HepG2 (cell line): ENCODE measurements around the gene PDZD7. TPM values are rescaled to one million over a fixed set of nuclear protein-coding genes. Genes with fewer than 3 reads are reported as not detected.
A peak's percentile ranks its signal among the peaks of the same experiment; 100 is the strongest.

Source experiments
- BHLHE40 ChIP-seq: IDR thresholded peaks from 2 replicates; pipeline ENCODE4 v1.6.1; 2011; ENCODE audit warnings: low read length, improper control_type of control experiment
- CSRNP1 ChIP-seq: sonication (generic); formaldehyde crosslinking; IDR thresholded peaks from 2 replicates; pipeline ENCODE4 v1.8.1; 2023; ENCODE audit warnings: mild to moderate bottlenecking, missing genetic modification reagents
- IKZF5 ChIP-seq: IDR thresholded peaks from 2 replicates; pipeline ENCODE4 v1.6.1; 2018; ENCODE audit warnings: missing genetic modification reagents, mild to moderate bottlenecking, missing compliant biosample characterization
- JUN ChIP-seq: sonication (generic); formaldehyde crosslinking; IDR thresholded peaks from 2 replicates; pipeline ENCODE4 v1.4.0; 2020; ENCODE audit warnings: mild to moderate bottlenecking, missing genetic modification reagents
- KDM5B ChIP-seq: sonication (generic); formaldehyde crosslinking; IDR thresholded peaks from 2 replicates; pipeline ENCODE4 v1.4.0; 2020; ENCODE audit warnings: missing genetic modification reagents, mild to moderate bottlenecking, borderline replicate concordance
- MAX ChIP-seq: IDR thresholded peaks from 2 replicates; pipeline ENCODE4 v1.6.1; 2012; ENCODE audit warnings: inconsistent platforms
- MAZ ChIP-seq, 2 experiments: sonication (generic) in 1 of 2; formaldehyde crosslinking in 1 of 2; IDR thresholded peaks; 2 replicates each; pipeline versions ENCODE4 v1.5.0 to v1.6.1; 2012 to 2020; ENCODE audit warnings: low read depth in 2 of 2, mild to moderate bottlenecking in 2 of 2, borderline replicate concordance in 1 of 2, improper control_type of control experiment in 1 of 2, low read length in 1 of 2, missing genetic modification reagents in 1 of 2, moderate library complexity in 1 of 2
- MXD1 ChIP-seq: sonication (generic); formaldehyde crosslinking; IDR thresholded peaks from 2 replicates; pipeline ENCODE4 v1.4.0; 2020; ENCODE audit warnings: mild to moderate bottlenecking, missing genetic modification reagents
- PTBP1 ChIP-seq: fragments of 200-400 bp; formaldehyde crosslinking; IDR thresholded peaks from 2 replicates; pipeline ENCODE4 v1.6.1; 2018; ENCODE audit warnings: low read length, low read depth; ENCODE audit not compliant: poor library complexity, severe bottlenecking
- RARG ChIP-seq: sonication (generic); formaldehyde crosslinking; IDR thresholded peaks from 2 replicates; pipeline ENCODE4 v1.4.0; 2020; ENCODE audit warnings: low read depth, mild to moderate bottlenecking, missing genetic modification reagents
- SMC3 ChIP-seq: IDR thresholded peaks from 2 replicates; pipeline ENCODE4 v1.6.1; 2011; ENCODE audit warnings: low read length, improper control_type of control experiment
- TCF12 ChIP-seq, 2 experiments: fragments of 450-650 bp in 1 of 2; sonication (generic) in 1 of 2; formaldehyde crosslinking in 1 of 2; IDR thresholded peaks; 2 replicates each; pipeline versions ENCODE4 v1.6.1 to v1.8.0; 2017 to 2022; ENCODE audit warnings: antibody characterized with exemption in 1 of 2, mild to moderate bottlenecking in 1 of 2, missing genetic modification reagents in 1 of 2, moderate library complexity in 1 of 2
- TFDP1 ChIP-seq: IDR thresholded peaks from 2 replicates; pipeline ENCODE4 v1.6.1; 2016; ENCODE audit warnings: missing compliant biosample characterization, missing genetic modification reagents, borderline replicate concordance
- ZBTB8A ChIP-seq: sonication (generic); formaldehyde crosslinking; IDR thresholded peaks from 2 replicates; pipeline ENCODE4 v1.4.0; 2020; ENCODE audit warnings: mild to moderate bottlenecking, low read depth, missing genetic modification reagents, borderline replicate concordance
- ZFP36L1 ChIP-seq: sonication (generic); formaldehyde crosslinking; IDR thresholded peaks from 2 replicates; pipeline ENCODE4 v1.8.0; 2022; ENCODE audit warnings: mild to moderate bottlenecking, missing genetic modification reagents, moderate library complexity
- ZHX1 ChIP-seq: sonication (generic); formaldehyde crosslinking; IDR thresholded peaks from 2 replicates; pipeline ENCODE4 v1.8.1; 2022; ENCODE audit warnings: low read depth, mild to moderate bottlenecking, missing genetic modification reagents
- ZNF12 ChIP-seq: sonication (generic); formaldehyde crosslinking; IDR thresholded peaks from 2 replicates; pipeline ENCODE4 v1.5.0; 2020; ENCODE audit warnings: missing genetic modification reagents
- ZNF343 ChIP-seq: sonication (generic); formaldehyde crosslinking; IDR thresholded peaks from 2 replicates; pipeline ENCODE4 v1.4.0; 2020; ENCODE audit warnings: mild to moderate bottlenecking, missing genetic modification reagents
- ZNF547 ChIP-seq: sonication (generic); formaldehyde crosslinking; IDR thresholded peaks from 2 replicates; pipeline ENCODE4 v1.5.1; 2020; ENCODE audit warnings: mild to moderate bottlenecking, missing genetic modification reagents
- ZSCAN31 ChIP-seq: sonication (generic); formaldehyde crosslinking; IDR thresholded peaks from 2 replicates; pipeline ENCODE4 v1.5.0; 2020; ENCODE audit warnings: low read depth, mild to moderate bottlenecking, missing genetic modification reagents
- polyA plus RNA-seq, 8 experiments: library from polyadenylated mRNA; depleted of rRNA in 3 of 8; stranded (reverse) in 7 of 8; unstranded in 1 of 8; fragments of >200 nt; fragmentation: Illumina TruSeq in 4 of 8; extraction: Trizol in 4 of 8; gene quantifications; 2 replicates each; pipeline versions ENCODE4 v1.2.1 to v1.2.3, GENCODE V29; 2011 to 2016; ENCODE audit warnings: low read depth in 4 of 8, missing spikeins in 1 of 8, mixed read lengths in 1 of 8; ENCODE audit not compliant: insufficient read depth in 1 of 8
- total RNA-seq, 5 experiments: library from RNA; depleted of rRNA; stranded (reverse); fragments of >200 nt; fragmentation: Illumina TruSeq; extraction: Trizol; gene quantifications; 2 replicates each; pipeline ENCODE4 v1.2.3, GENCODE V29; 2016; ENCODE audit warnings: low read depth in 1 of 5

The PDZD7 gene
- total and polyA plus RNA-seq, 2 of the 13 experiments (the other 11 are each of a cell fraction or from before 2014, with no cell fraction given) = 0.58 to 0.73 TPM

GRCh38 chr10:100996678-100997359, 34.1 kb downstream of the PDZD7 start (continued):
- TF ChIP-seq ZHX1 (CRISPR knock-in tag) = 0 out of 2 replicates have a peak, but pooled peaks have one; percentile 15
- TF ChIP-seq ZNF12 (CRISPR knock-in tag) = no peak
- no peak for TF ChIP-seq JUN (CRISPR knock-in tag)
- TF ChIP-seq ZBTB8A (CRISPR knock-in tag) = no peak
- TF ChIP-seq KDM5B (CRISPR knock-in tag) = peak; percentile 25; the same call in 1 of the 2 replicates
- TF ChIP-seq MAZ (IDR thresholded peaks at IDR 0.05; ENCODE audit: borderline replicate concordance, low read depth, low read length) = no peak
- TF ChIP-seq MAZ (CRISPR knock-in tag; IDR thresholded peaks at IDR 0.05; ENCODE audit: low read depth) = 0 out of 2 replicates have a peak, but pooled peaks have one; percentile 37
- TF ChIP-seq TCF12 (IDR thresholded peaks at IDR 0.05) = no peak
- 0 out of 2 replicates have a peak, but pooled peaks have one; percentile 51 for TF ChIP-seq TCF12 (CRISPR knock-in tag; IDR thresholded peaks at IDR 0.05)
- TF ChIP-seq ZNF343 (CRISPR knock-in tag) = peak; percentile 22; the same call in 1 of the 2 replicates
- TF ChIP-seq IKZF5 (CRISPR knock-in tag) = no peak
- TF ChIP-seq RARG (CRISPR knock-in tag) = no peak
- TF ChIP-seq MXD1 (CRISPR knock-in tag) = no peak
- peak; percentile 42; the same call in 1 of the 2 replicates for TF ChIP-seq TFDP1
- no peak for TF ChIP-seq ZNF547
- peak; percentile 44 for TF ChIP-seq MAX
- TF ChIP-seq SMC3 = no peak
- TF ChIP-seq ZSCAN31 = 0 out of 2 replicates have a peak, but pooled peaks have one; percentile 14
- TF ChIP-seq CSRNP1 (CRISPR knock-in tag) = peak; percentile 41; the same call in 1 of the 2 replicates
- 0 out of 2 replicates have a peak, but pooled peaks have one; percentile 41 for TF ChIP-seq ZFP36L1 (CRISPR knock-in tag)
- TF ChIP-seq PTBP1 = no peak
- peak; percentile 33; the same call in 1 of the 2 replicates for TF ChIP-seq BHLHE40
